Sigmoid colon (tissue), 7 donors: Measurements from ENCODE around the gene TMUB1. TPM values are rescaled to one million over a fixed set of nuclear protein-coding genes. Genes with fewer than 3 reads are reported as not detected.

ENCODE experiments used
- DNase-seq: peaks from one replicate; pipeline ENCODE4 v3.0.0-alpha.2; 2019
- H3K27ac ChIP-seq, 4 donors: fragments of 200-600 bp; sonication (generic); one replicate each; pipeline ENCODE4 v1.5.1; 2016 to 2019; ENCODE audit warnings: mild to moderate bottlenecking in 1 of 4
- H3K27me3 ChIP-seq, 3 donors: fragments of 200-600 bp; sonication (generic); one replicate each; pipeline ENCODE4 v1.5.1; 2019; ENCODE audit warnings: mild to moderate bottlenecking in 1 of 3
- H3K36me3 ChIP-seq, 4 donors: fragments of 200-600 bp; sonication (generic); one replicate each; pipeline ENCODE4 v1.5.1; 2016 to 2019
- H3K4me1 ChIP-seq, 4 donors: fragments of 200-600 bp; sonication (generic); one replicate each; pipeline ENCODE4 v1.5.1; 2017 to 2019
- H3K4me3 ChIP-seq, 4 donors: fragments of 200-600 bp; sonication (generic); one replicate each; pipeline ENCODE4 v1.5.1; 2017 to 2019; ENCODE audit warnings: mild to moderate bottlenecking in 2 of 4, moderate library complexity in 1 of 4
- H3K9me3 ChIP-seq, 4 donors: fragments of 200-600 bp in 3 of 4; sonication (generic) in 3 of 4; one replicate each; pipeline versions ENCODE4 v1.5.1 to v1.6.1; 2013 to 2019
- CTCF ChIP-seq, 4 experiments: fragments of 450-650 bp in 3 of 4; fragments of 200-600 bp in 1 of 4; IDR thresholded peaks; one replicate each; pipeline ENCODE4 v1.5.1; 2016 to 2019; ENCODE audit warnings: antibody characterized with exemption in 4 of 4, mild to moderate bottlenecking in 3 of 4, moderate library complexity in 2 of 4
- EP300 ChIP-seq, 4 donors: sonication (generic); formaldehyde crosslinking; IDR thresholded peaks; one replicate each; pipeline ENCODE4 v1.6.1; 2017; ENCODE audit warnings: antibody characterized with exemption in 4 of 4
- POLR2A ChIP-seq, 2 donors: fragments of 450-650 bp; IDR thresholded peaks; one replicate each; pipeline ENCODE4 v1.6.1; 2016; ENCODE audit warnings: antibody characterized with exemption in 2 of 2, mild to moderate bottlenecking in 2 of 2, moderate library complexity in 2 of 2
- POLR2AphosphoS5 ChIP-seq, 4 donors: sonication (generic); formaldehyde crosslinking; IDR thresholded peaks; one replicate each; pipeline ENCODE4 v1.6.1; 2017; ENCODE audit warnings: antibody characterized with exemption in 4 of 4
- WGBS, 2 donors: extraction: QIAGEN DNeasy Blood & Tissue Kit; methylation state at CpG; one replicate each; pipeline ENCODE4 v1.1.7; 2013; 5-methylcytosine and 5-hydroxymethylcytosine counted together
- intact Hi-C: fragments of 100-400 bp; cut with DNase I; formaldehyde crosslinking; loops from one replicate; pipeline ENCODE4 v1.15.1; 2023
- polyA plus RNA-seq, 3 donors: library from polyadenylated mRNA; stranded (reverse); fragments of 200-250 nt; gene quantifications; one replicate each; pipeline ENCODE4 v1.2.3, GENCODE V29; 2013
- total RNA-seq, 4 donors: library from RNA; depleted of rRNA; stranded (reverse); fragments of >200 nt; gene quantifications; one replicate each; pipeline ENCODE4 v1.1.0, GENCODE V29; 2016
- donor health status: healthy with polysubstance abuse.
- donor health status: Bipolar disorder and iron deficiency.
- donor health status: healthy.

TMUB1 gene
- total and polyA plus RNA-seq, 7 donors, result 33.4 to 74.6 (median 45.0) TPM

- 91% methylated on average over 17 of the region's 17 CpGs for WGBS, 2 donors
- intact Hi-C loops, result no loop called here
- DNase-seq, result no peak
- H3K27me3 ChIP-seq, result no peaks in the 10 kb centered on the region
- H3K36me3 ChIP-seq, result peaks cover 0 to 47% (median 21%) of the 10 kb centered on the region in 4 donors
- H3K4me1 ChIP-seq, result peaks cover 0 to 18% (median 14%) of the 10 kb centered on the region in 4 donors
- H3K4me3 ChIP-seq, result no peak overlapping the region
- H3K27ac ChIP-seq, result no peak overlapping the region
- H3K9me3 ChIP-seq, result no peaks in the 10 kb centered on the region
- TF ChIP-seq CTCF (IDR thresholded peaks at IDR 0.05), result no peak
- no peak for TF ChIP-seq POLR2A (IDR thresholded peaks at IDR 0.05)
- TF ChIP-seq POLR2AphosphoS5 (IDR thresholded peaks at IDR 0.05), result no peak
- no peak for TF ChIP-seq EP300 (IDR thresholded peaks at IDR 0.05)
Observed at GRCh38 chr7:151032936-151033863, 50.1 kb downstream of the TMUB1 start.

Other genes starting within 250 kb of the TMUB1 start
- gene AOC1, start 231.0 kb downstream of the TMUB1 start, total RNA-seq, result 1 to 10 TPM in 1 of 4 donors, not detected in 3; 1.4 TPM
- 100 to 1,000 TPM in 1 of 3 donors, 10 to 100 TPM in 2; 30.6 to 155 (median 64.0) TPM for gene AOC1, start 231.0 kb downstream of the TMUB1 start, polyA plus RNA-seq
- 100 to 1,000 TPM in 1 of 4 donors, 10 to 100 TPM in 3; 40.6 to 107 (median 85.2) TPM for gene KCNH2, start 105.2 kb downstream of the TMUB1 start, total RNA-seq
- 1 to 10 TPM in 2 of 3 donors, under 1 TPM in 1; 0.46 to 7.3 (median 1.2) TPM for gene KCNH2, start 105.2 kb downstream of the TMUB1 start, polyA plus RNA-seq
- 1 to 10 TPM; 1.3 to 7.2 (median 2.9) TPM for gene NOS3, start 92.5 kb downstream of the TMUB1 start, total RNA-seq
- 1 to 10 TPM in 2 of 3 donors, under 1 TPM in 1; 0.23 to 6.1 (median 1.2) TPM for gene NOS3, start 92.5 kb downstream of the TMUB1 start, polyA plus RNA-seq
- gene ATG9B, start 59.0 kb downstream of the TMUB1 start, total RNA-seq, result not detected
- 1 to 10 TPM in 2 of 3 donors, not detected in 1; 1.2 to 1.6 TPM for gene ATG9B, start 59.0 kb downstream of the TMUB1 start, polyA plus RNA-seq
- gene ABCB8, start 55.0 kb downstream of the TMUB1 start, total RNA-seq, result 10 to 100 TPM in 3 of 4 donors, 1 to 10 TPM in 1; 9.7 to 20.8 (median 19.5) TPM
- 10 to 100 TPM in 1 of 3 donors, 1 to 10 TPM in 2; 3.0 to 32.8 (median 5.3) TPM for gene ABCB8, start 55.0 kb downstream of the TMUB1 start, polyA plus RNA-seq
- gene ASIC3, start 35.0 kb downstream of the TMUB1 start, total RNA-seq, result 1 to 10 TPM; 1.8 to 8.6 (median 4.5) TPM
- gene ASIC3, start 35.0 kb downstream of the TMUB1 start, polyA plus RNA-seq, result 1 to 10 TPM in 2 of 3 donors, under 1 TPM in 1; 0.46 to 3.1 (median 3.0) TPM
- 1 to 10 TPM; 6.9 to 8.3 (median 7.7) TPM for gene CDK5, start 25.6 kb downstream of the TMUB1 start, total RNA-seq
- gene CDK5, start 25.6 kb downstream of the TMUB1 start, polyA plus RNA-seq, result 10 to 100 TPM in 1 of 3 donors, 1 to 10 TPM in 2; 6.0 to 10.6 (median 9.8) TPM
- 100 to 1,000 TPM in 1 of 4 donors, 10 to 100 TPM in 3; 56.9 to 124 (median 91.7) TPM for gene SLC4A2, start 23.9 kb downstream of the TMUB1 start, total RNA-seq
- gene SLC4A2, start 23.9 kb downstream of the TMUB1 start, polyA plus RNA-seq, result 100 to 1,000 TPM in 1 of 3 donors, 10 to 100 TPM in 2; 12.3 to 114 (median 23.4) TPM
- 10 to 100 TPM; 61.5 to 80.0 (median 69.9) TPM for gene FASTK, start 2.7 kb downstream of the TMUB1 start, total RNA-seq
- gene FASTK, start 2.7 kb downstream of the TMUB1 start, polyA plus RNA-seq, result 100 to 1,000 TPM in 1 of 3 donors, 10 to 100 TPM in 2; 61.3 to 124 (median 65.0) TPM
- gene AGAP3, start 3.0 kb upstream of the TMUB1 start, total RNA-seq, result 10 to 100 TPM; 34.2 to 89.7 (median 40.9) TPM
- 10 to 100 TPM; 27.7 to 42.3 (median 33.6) TPM for gene AGAP3, start 3.0 kb upstream of the TMUB1 start, polyA plus RNA-seq
- gene GBX1, start 84.2 kb upstream of the TMUB1 start, total RNA-seq, result not detected
- gene GBX1, start 84.2 kb upstream of the TMUB1 start, polyA plus RNA-seq, result not detected
- gene ASB10, start 103.8 kb upstream of the TMUB1 start, total RNA-seq, result not detected
- gene ASB10, start 103.8 kb upstream of the TMUB1 start, polyA plus RNA-seq, result not detected
- not detected for gene H2BK1, start 127.0 kb upstream of the TMUB1 start, total RNA-seq
- not detected for gene H2BK1, start 127.0 kb upstream of the TMUB1 start, polyA plus RNA-seq
- gene ABCF2, start 143.7 kb upstream of the TMUB1 start, total RNA-seq, result 10 to 100 TPM; 25.8 to 34.6 (median 30.2) TPM
- gene ABCF2, start 143.7 kb upstream of the TMUB1 start, polyA plus RNA-seq, result 10 to 100 TPM; 18.3 to 34.6 (median 19.8) TPM
- gene CHPF2, start 149.0 kb upstream of the TMUB1 start, total RNA-seq, result 10 to 100 TPM; 14.3 to 36.3 (median 18.9) TPM
- 10 to 100 TPM in 1 of 3 donors, 1 to 10 TPM in 2; 5.4 to 27.9 (median 5.5) TPM for gene CHPF2, start 149.0 kb upstream of the TMUB1 start, polyA plus RNA-seq
- 10 to 100 TPM; 38.8 to 63.1 (median 51.6) TPM for gene SMARCD3, start 165.2 kb upstream of the TMUB1 start, total RNA-seq
- gene SMARCD3, start 165.2 kb upstream of the TMUB1 start, polyA plus RNA-seq, result 10 to 100 TPM in 1 of 3 donors, 1 to 10 TPM in 2; 4.2 to 15.6 (median 9.5) TPM